ENCODE data around the gene USB1.

Gene USB1

DNA sequence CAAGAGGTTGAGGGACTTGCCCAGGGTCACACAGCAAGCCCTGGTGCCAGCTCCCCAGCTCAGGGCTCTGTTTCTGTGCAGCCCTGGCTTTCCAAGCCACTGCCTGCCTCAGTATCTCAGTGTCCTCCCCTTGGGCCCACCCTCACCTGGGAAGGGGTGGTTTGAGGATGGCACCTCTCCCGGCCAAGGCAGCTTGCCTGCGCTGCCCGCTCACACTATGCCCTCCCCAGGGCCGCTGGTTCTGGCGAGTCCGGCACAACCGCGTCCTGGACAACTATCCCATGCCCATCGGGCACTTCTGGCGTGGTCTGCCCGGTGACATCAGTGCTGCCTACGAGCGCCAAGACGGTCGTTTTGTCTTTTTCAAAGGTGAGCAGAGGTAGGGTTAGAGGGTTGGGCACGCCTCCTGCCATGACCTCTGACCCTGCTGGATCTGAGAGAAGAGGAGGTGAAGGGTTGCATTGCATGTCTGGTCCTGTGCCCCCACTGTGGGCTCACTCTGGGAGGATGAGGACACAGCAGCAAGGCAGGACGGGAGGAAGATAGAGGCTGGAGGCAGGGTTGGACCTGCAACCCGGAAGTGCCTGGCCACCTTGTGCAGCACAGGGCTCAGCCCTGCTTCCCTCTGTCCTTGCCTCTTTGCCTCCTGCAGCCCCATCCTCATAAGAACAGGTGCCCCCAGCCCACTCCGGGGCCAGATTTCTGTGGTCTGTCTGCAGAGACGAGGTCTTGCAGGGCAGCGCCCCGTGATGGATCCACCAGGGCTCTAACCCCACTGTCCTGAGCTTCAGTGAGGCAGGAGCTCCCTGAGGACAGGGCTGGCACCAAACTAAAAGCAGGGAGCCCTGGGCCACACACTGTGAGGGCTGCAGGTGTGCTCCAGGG, 41.0 kb downstream of the USB1 start:
- FAIRE-seq (no peak), DNase-seq (ENCODE audit: insufficient read length, low spot score) (no peak)
- TF ChIP-seq POLR2A (IDR thresholded peaks at IDR 0.05; ENCODE audit: low read depth, low read length): no peak
- TF ChIP-seq POLR2AphosphoS5 (IDR thresholded peaks at IDR 0.05; ENCODE audit: low read depth, low read length): no peak
- no peak for TF ChIP-seq TAF1 (IDR thresholded peaks at IDR 0.05; ENCODE audit: low read depth, low read length)
- no peak for TF ChIP-seq POU2F2 (IDR thresholded peaks at IDR 0.05; ENCODE audit: low read depth, low read length)
- TF ChIP-seq PAX5 (IDR thresholded peaks at IDR 0.05; ENCODE audit: insufficient read depth, low read length, severe bottlenecking): no peak

DNA sequence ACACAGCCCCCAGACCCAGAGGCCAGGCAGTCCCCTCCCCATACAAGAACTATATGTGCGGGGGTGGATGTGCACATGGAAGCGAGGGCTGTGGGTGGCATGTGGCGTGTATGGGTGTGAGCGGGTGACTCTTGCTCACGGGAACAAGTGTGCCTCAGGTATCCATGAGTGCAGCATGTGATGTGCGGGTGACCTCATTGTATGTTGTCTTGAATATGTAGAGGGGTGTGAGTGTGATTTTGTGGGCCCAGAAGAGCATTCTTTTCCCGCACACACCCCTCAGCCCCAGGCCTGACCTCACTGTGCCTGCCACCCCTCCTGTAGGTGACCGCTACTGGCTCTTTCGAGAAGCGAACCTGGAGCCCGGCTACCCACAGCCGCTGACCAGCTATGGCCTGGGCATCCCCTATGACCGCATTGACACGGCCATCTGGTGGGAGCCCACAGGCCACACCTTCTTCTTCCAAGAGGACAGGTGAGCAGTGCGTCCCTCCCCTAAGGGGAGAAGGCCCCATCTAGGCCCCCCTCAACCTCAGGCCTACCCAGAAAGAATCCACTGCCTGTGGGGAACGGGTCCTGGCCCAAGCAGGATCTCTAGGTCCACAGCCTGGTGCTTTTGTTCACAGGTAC, 41.8 kb downstream of the USB1 start:
- FAIRE-seq (no peak), DNase-seq (ENCODE audit: insufficient read length, low spot score) (no peak)
- no peak for TF ChIP-seq SPI1 (IDR thresholded peaks at IDR 0.05; ENCODE audit: low read depth, low read length)
- TF ChIP-seq POLR2A (IDR thresholded peaks at IDR 0.05; ENCODE audit: low read depth, low read length): no peak
- no peak for TF ChIP-seq POU2F2 (IDR thresholded peaks at IDR 0.05; ENCODE audit: low read depth, low read length)
- TF ChIP-seq POLR2AphosphoS5 (IDR thresholded peaks at IDR 0.05; ENCODE audit: low read depth, low read length): no peak
- TF ChIP-seq PAX5 (IDR thresholded peaks at IDR 0.05; ENCODE audit: insufficient read depth, low read length, severe bottlenecking): no peak
- no peak for TF ChIP-seq TAF1 (IDR thresholded peaks at IDR 0.05; ENCODE audit: low read depth, low read length)

DNA sequence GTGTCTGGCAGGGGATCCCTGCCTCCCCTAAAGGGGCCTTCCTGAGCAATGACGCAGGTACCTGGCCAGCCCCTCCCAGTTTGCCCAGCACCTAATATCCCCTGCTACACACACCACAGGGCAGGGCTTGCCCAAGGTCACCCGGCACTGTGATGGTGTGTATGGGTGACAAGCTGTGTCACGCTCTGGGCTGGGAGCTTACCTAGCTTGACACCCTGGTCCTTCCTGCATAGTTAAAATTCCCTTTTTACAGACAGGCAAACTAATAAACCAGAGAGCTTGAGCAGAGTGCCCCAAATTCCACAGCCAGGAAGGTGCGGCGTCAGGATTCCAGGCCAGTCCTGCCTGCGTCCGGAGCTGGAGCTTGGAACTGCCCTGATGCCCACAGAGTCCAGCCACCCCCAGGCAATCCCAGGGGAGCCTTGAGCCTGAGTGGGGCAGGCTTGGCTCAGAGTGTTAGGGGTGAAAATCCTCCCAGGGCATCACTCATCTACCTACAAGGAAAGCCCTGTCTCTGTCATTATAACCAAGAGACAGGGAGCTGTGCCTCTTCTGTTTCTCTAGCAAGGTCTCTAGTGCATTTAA, 42.5 kb downstream of the USB1 start:
- FAIRE-seq (no peak), DNase-seq (ENCODE audit: insufficient read length, low spot score) (no peak)
- TF ChIP-seq POLR2AphosphoS5 (IDR thresholded peaks at IDR 0.05; ENCODE audit: low read depth, low read length) (no peak), SPI1 (IDR thresholded peaks at IDR 0.05; ENCODE audit: low read depth, low read length) (no peak), POLR2A (IDR thresholded peaks at IDR 0.05; ENCODE audit: low read depth, low read length) (no peak), POU2F2 (IDR thresholded peaks at IDR 0.05; ENCODE audit: low read depth, low read length) (no peak), PAX5 (IDR thresholded peaks at IDR 0.05; ENCODE audit: insufficient read depth, low read length, severe bottlenecking) (no peak), TAF1 (IDR thresholded peaks at IDR 0.05; ENCODE audit: low read depth, low read length) (no peak)

DNA sequence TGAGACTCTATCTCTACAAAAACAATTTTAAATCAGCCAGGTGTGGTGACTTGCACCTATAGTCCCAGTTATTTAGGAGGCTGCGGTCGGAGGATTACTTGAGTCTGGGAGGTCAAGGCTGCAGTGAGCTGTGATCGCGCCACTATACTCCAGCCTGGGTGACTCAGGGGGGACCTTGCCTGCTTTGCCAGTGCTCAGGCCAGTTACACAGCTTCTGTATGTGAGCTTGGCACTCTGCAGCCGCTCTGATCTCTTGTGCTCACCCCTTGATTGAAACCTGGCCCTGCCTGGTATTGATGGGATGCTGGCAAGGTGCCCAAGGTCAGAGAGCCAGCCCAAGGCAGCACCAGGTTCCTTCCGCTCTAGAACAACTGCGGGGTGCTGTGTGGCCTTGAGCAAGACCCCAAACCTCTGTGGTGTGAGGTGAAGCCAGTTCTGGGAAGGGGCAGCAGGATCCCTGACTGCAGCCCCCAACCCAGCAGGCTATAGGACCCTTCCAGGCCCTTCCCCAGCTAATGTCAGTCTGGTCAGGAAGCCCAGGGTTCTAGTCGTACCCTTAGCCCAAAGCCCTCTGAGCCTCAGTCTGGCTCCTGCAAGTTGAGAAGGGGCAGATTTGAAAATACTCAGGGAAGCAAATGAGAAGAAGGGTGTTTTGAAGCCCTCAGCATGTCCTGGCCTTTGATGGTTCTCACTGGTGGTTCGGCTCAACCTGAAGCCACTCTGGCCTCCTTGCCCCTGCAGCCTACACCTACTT, 43.2 kb downstream of the USB1 start:
- FAIRE-seq: no peak

DNA sequence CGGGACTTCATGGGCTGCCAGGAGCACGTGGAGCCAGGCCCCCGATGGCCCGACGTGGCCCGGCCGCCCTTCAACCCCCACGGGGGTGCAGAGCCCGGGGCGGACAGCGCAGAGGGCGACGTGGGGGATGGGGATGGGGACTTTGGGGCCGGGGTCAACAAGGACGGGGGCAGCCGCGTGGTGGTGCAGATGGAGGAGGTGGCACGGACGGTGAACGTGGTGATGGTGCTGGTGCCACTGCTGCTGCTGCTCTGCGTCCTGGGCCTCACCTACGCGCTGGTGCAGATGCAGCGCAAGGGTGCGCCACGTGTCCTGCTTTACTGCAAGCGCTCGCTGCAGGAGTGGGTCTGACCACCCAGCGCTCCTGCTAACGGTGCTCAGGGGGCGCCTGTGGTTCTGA, 43.9 kb downstream of the USB1 start:
- TF ChIP-seq SPI1 (IDR thresholded peaks at IDR 0.05; ENCODE audit: low read depth, low read length) (no peak), POLR2A (IDR thresholded peaks at IDR 0.05; ENCODE audit: low read depth, low read length) (no peak), TAF1 (IDR thresholded peaks at IDR 0.05; ENCODE audit: low read depth, low read length) (no peak), POU2F2 (IDR thresholded peaks at IDR 0.05; ENCODE audit: low read depth, low read length) (no peak), POLR2AphosphoS5 (IDR thresholded peaks at IDR 0.05; ENCODE audit: low read depth, low read length) (no peak), PAX5 (IDR thresholded peaks at IDR 0.05; ENCODE audit: insufficient read depth, low read length, severe bottlenecking) (no peak)
- FAIRE-seq (no peak), DNase-seq (ENCODE audit: insufficient read length, low spot score) (no peak)

More for the DNA sequence above, 43.2 kb downstream of the USB1 start:
- DNase-seq (ENCODE audit: insufficient read length, low spot score): no peak
- TF ChIP-seq POLR2AphosphoS5 (IDR thresholded peaks at IDR 0.05; ENCODE audit: low read depth, low read length): no peak
- no peak for TF ChIP-seq SPI1 (IDR thresholded peaks at IDR 0.05; ENCODE audit: low read depth, low read length)
- TF ChIP-seq POU2F2 (IDR thresholded peaks at IDR 0.05; ENCODE audit: low read depth, low read length): no peak
- TF ChIP-seq POLR2A (IDR thresholded peaks at IDR 0.05; ENCODE audit: low read depth, low read length): no peak
- no peak for TF ChIP-seq PAX5 (IDR thresholded peaks at IDR 0.05; ENCODE audit: insufficient read depth, low read length, severe bottlenecking)
- no peak for TF ChIP-seq TAF1 (IDR thresholded peaks at IDR 0.05; ENCODE audit: low read depth, low read length)

DNA sequence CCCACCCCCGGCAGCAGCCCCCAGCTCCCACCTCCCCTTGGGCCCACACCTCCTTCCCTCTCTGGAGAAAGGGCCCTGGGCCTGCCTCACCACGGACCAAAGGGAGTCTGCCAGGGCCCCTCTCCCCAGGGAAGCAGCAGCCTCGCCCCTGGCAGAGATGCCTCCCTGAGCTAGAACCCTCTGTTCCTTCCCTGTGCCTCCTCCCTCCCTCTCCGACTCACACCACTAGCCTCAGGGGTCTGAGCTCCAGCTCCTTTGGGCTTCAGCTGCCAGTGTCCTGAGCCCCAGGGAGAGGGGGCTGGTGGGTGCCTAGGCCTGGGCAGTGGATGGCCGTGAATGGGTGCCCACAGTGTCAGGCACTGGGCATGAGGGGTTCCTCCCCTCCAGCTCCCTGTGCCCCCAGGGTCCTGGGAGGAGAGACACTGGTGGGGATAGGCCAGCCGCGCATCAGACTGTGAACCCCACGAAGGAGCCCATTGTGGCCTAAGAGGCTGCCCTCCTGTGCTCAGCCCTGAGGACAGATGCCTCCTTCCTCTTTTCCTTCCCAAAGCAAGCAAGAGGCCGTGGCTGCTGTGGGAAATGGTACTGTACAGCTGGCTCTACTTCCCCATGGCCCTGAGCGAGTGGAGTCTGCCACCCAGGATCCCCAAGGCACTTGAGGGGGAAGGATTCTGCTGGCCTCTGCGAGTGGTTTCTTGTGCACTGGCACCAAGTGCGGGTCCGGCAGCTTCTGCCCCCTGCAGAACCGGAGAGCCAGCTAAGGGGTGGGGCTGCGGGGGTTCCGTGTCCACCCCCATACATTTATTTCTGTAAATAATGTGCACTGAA, 45.1 kb downstream of the USB1 start:
- FAIRE-seq: no peak
- TF ChIP-seq POLR2AphosphoS5 (IDR thresholded peaks at IDR 0.05; ENCODE audit: low read depth, low read length) (no peak), PAX5 (IDR thresholded peaks at IDR 0.05; ENCODE audit: insufficient read depth, low read length, severe bottlenecking) (no peak), POU2F2 (IDR thresholded peaks at IDR 0.05; ENCODE audit: low read depth, low read length) (no peak)
- DNase-seq (ENCODE audit: insufficient read length, low spot score): no peak

DNA sequence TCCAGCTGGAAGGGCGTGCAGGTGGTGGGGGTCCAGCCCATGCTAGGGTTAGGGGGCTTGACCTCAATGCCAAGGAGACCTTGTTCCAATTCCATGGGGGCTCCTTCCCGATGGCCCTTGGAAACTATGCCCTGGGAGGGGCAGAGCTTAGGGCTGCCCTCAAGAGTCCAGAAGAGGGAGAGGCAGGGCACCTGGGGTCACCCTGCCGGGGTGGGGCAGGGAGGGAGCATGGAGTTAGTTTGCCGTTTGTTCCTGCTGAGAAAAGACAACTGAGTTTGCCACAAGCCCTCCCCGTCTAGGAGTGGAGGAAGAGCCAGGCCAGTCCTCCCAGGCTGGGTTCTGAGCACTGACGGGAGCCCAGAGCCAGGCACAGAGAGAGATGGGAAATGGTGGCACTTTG, 45.7 kb downstream of the USB1 start:
- no peak for TF ChIP-seq TAF1 (IDR thresholded peaks at IDR 0.05; ENCODE audit: low read depth, low read length)
- TF ChIP-seq POU2F2 (IDR thresholded peaks at IDR 0.05; ENCODE audit: low read depth, low read length): no peak
- no peak for TF ChIP-seq SPI1 (IDR thresholded peaks at IDR 0.05; ENCODE audit: low read depth, low read length)
- TF ChIP-seq PAX5 (IDR thresholded peaks at IDR 0.05; ENCODE audit: insufficient read depth, low read length, severe bottlenecking): no peak
- no peak for TF ChIP-seq POLR2AphosphoS5 (IDR thresholded peaks at IDR 0.05; ENCODE audit: low read depth, low read length)
- TF ChIP-seq POLR2A (IDR thresholded peaks at IDR 0.05; ENCODE audit: low read depth, low read length): no peak
- FAIRE-seq (no peak), DNase-seq (ENCODE audit: insufficient read length, low spot score) (no peak)

DNA sequence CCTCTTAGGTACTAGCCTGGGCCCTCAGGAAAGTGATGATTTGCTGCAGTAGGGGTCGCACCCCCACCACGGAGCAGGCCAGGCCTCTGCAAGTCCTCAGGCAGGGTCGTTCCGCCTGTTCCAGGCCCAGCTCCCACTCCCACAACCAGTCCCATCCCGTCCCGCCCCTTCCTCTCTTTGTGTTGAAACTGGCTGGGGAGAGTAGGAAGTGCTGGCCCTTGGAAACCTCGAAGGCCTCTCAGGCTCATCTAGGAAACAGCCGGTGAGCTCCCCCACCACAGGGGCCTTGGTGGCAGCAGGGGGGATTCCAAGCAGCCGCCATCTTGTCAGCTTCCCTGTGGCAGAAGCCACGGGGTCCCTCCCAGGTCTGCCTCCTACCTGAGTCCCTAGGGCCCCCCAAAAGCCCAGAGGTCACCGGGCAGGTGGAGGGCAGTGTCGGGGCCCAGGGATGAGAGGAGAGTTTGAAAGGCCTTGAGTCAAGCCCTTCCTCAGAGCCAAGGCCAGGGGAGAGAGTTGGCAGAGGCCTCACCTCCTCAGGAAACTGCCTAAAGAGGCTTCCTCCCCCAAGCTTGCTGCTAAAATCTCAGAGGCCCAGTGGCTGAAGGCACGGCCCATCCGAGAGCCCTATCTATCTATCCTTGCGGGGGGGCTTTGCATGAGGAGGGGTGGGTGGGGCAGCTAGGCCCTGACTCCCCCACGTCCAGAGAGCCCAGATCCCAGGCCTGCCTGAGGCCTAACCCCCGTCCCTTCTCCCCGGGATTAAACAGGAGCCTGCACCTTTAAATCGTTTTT, 46.5 kb downstream of the USB1 start:
- TF ChIP-seq POLR2A (IDR thresholded peaks at IDR 0.05; ENCODE audit: low read depth, low read length) (no peak), POU2F2 (IDR thresholded peaks at IDR 0.05; ENCODE audit: low read depth, low read length) (no peak), SPI1 (IDR thresholded peaks at IDR 0.05; ENCODE audit: low read depth, low read length) (no peak), TAF1 (IDR thresholded peaks at IDR 0.05; ENCODE audit: low read depth, low read length) (no peak), PAX5 (IDR thresholded peaks at IDR 0.05; ENCODE audit: insufficient read depth, low read length, severe bottlenecking) (no peak), POLR2AphosphoS5 (IDR thresholded peaks at IDR 0.05; ENCODE audit: low read depth, low read length) (no peak)
- DNase-seq (ENCODE audit: insufficient read length, low spot score) (no peak), FAIRE-seq (no peak)
